GM06990 (cell line): ENCODE results near the gene KRT81.
A peak's percentile ranks its signal among the peaks of the same experiment; 100 is the strongest.
"Not testable (repeated sequence)": the region's sequence is repeated elsewhere in the genome, so short reads cannot be mapped to it uniquely, and the experiment has no call there.

Experiments used
- DNase-seq: peaks from one replicate; pipeline ENCODE4 v3.0.0-alpha.2; 2011; ENCODE audit not compliant: insufficient read length; ENCODE audit errors: extremely low read depth
- H3K27me3 ChIP-seq: replicated peaks from 2 replicates; pipeline ENCODE4 v1.6.0; 2011; ENCODE audit warnings: low read length; ENCODE audit not compliant: control insufficient read depth, insufficient read depth
- H3K36me3 ChIP-seq: 2 replicates; pipeline ENCODE4 v1.5.1; 2011; ENCODE audit warnings: low read length; ENCODE audit not compliant: control insufficient read depth, insufficient read depth
- H3K4me3 ChIP-seq: replicated peaks from 2 replicates; pipeline ENCODE4 v1.5.1; 2011; ENCODE audit warnings: low read depth, mild to moderate bottlenecking, control low read depth, low read length
- TF ChIP-seq, protein P1 (sequence below): IDR thresholded peaks from 2 replicates; pipeline ENCODE4 v1.5.1; 2011; ENCODE audit warnings: low read length, control low read depth, mild to moderate bottlenecking, inconsistent platforms; ENCODE audit not compliant: insufficient read depth, poor library complexity, severe bottlenecking

KRT81 gene

DNA sequence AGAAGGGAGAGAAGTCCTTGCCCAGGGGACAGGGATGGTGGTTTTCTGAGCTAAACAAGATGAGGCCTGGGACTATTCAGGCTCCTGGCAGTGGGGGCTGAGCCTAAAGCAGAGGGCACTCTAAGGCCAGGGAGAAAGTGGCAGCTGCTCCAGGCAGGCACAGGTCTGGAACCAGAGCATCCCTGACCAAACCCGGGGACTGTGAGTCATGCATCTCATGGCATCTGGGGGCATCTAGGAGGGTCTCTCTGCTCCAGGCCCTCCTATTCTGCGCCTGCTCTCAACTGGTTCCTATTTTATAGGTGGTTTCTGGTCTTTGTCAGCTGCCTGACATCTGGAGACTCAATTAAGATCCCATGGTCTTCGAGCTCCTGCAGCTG, 46.7 kb downstream of the KRT81 start:
- Histone ChIP-seq H3K4me3 (peak overlapping the region; percentile 65), H3K36me3 (no peaks in the 10 kb centered on the region; the same call in 1 of the 2 replicates), H3K27me3 (no peaks in the 10 kb centered on the region)
- no peak for DNase-seq
- TF ChIP-seq, protein P1, sequence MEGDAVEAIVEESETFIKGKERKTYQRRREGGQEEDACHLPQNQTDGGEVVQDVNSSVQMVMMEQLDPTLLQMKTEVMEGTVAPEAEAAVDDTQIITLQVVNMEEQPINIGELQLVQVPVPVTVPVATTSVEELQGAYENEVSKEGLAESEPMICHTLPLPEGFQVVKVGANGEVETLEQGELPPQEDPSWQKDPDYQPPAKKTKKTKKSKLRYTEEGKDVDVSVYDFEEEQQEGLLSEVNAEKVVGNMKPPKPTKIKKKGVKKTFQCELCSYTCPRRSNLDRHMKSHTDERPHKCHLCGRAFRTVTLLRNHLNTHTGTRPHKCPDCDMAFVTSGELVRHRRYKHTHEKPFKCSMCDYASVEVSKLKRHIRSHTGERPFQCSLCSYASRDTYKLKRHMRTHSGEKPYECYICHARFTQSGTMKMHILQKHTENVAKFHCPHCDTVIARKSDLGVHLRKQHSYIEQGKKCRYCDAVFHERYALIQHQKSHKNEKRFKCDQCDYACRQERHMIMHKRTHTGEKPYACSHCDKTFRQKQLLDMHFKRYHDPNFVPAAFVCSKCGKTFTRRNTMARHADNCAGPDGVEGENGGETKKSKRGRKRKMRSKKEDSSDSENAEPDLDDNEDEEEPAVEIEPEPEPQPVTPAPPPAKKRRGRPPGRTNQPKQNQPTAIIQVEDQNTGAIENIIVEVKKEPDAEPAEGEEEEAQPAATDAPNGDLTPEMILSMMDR: no peak

DNA sequence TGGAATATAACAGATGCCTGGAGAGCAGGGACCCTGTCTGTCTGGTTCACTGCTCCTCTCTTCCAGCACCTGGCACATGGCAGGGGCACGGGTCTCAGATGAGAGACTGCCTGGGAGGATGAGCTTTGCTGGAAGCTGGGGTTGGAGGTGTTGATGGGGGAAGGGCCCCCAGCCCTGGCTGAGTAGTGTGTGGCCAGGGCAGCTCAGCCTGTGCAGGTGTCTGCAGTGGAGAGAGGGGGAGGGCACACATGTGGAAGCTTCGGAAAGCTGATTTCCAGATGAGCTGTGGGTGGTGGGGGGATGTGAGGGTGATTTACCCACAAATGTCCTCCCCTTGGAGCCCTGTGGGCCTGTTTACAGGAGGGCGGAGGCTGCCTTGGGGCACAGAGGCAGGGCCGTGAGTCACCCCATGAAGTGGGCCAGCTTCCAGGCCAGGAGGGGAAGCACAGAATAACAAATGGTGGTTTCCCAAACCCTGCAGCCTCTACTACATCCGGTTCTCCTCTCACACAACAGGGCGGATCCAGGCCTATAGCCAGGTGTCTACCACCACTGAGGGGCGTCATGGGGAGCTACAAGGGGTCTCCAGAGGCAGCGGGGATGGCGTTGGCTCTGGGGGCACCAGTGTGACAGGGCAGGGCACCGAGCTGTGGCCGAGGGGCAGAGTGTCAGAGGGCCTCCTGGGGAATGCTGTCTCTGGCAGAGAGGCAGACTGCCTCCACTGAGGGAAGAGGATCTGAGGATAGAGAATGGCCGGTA, 47.3 kb downstream of the KRT81 start:
- DNase-seq: peak; percentile 76
- Histone ChIP-seq H3K27me3 (no peaks in the 10 kb centered on the region), H3K36me3 (no peaks in the 10 kb centered on the region; the same call in 1 of the 2 replicates), H3K4me3 (peak overlapping the region; percentile 65)
- TF ChIP-seq, protein P1: peak; percentile 6

DNA sequence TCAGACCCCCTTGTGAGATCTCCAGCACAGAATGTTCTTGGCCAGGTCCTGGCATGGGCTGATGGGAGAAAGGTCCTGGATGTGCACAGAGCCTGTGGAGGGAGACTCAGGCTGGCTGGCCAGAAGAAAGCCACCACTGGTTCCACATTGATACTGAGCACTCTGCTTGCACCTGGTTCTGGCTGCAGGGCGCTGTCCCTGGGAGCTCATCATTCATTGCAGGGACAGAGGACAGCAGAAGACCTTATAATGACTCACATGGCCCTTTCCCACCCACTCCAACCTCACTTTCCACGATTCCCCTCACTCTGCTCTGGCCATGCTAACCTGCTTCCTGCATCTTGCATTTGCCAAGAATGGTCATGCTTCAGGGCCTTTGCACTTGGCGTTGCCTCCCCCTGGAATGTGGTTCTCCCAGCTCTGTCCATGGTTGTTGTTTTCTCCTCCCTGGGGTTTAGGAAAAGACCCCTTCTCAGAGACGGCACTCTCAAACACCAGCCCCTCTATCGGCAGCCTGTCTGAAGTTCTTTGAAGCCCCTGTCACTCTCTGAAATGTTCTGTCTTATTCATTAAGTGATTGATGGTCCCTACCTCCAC, 48.0 kb downstream of the KRT81 start:
- TF ChIP-seq, protein P1: no peak
- Histone ChIP-seq H3K4me3 (no peak overlapping the region; the same call in 1 of the 2 replicates), H3K36me3 (no peaks in the 10 kb centered on the region), H3K27me3 (no peaks in the 10 kb centered on the region)
- no peak for DNase-seq

DNA sequence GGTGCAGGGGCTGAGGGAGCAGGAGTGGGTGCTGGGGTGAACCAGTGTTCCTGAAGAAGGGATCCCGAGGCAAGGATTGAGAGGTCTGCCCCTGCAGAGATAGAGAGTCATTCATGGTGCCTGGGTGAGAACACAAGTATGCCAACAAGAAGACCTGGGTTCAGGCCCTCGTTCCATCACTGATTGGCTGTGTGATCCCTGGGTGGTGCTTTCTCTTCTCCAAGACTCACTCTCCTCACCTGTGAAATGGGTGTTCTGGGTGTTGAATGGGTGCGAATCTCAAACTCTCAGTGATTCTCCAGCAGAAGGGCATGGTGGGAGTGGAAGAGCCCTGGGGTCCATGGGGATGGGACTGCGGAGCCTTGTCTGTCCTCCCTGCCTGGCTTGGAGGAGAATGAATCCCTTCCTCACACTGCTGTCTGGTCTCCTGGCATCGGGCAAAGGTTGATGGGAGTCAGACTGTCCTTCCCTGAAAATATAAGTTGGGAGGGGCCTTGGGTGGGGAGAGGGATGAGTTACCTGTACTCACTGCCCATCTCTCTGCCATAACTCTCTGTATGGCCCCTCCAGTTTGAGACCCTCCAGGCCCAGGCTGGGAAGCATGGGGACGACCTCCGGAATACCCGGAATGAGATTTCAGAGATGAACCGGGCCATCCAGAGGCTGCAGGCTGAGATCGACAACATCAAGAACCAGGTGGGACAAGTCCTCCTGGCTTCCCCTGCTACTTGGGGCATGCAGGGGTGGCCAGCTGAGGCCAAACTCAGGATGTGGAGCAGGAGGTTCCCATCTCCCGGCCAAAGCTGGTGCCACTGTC, 48.7 kb downstream of the KRT81 start:
- DNase-seq: no peak
- H3K4me3 ChIP-seq: no peak overlapping the region
- TF ChIP-seq, protein P1: no peak

DNA sequence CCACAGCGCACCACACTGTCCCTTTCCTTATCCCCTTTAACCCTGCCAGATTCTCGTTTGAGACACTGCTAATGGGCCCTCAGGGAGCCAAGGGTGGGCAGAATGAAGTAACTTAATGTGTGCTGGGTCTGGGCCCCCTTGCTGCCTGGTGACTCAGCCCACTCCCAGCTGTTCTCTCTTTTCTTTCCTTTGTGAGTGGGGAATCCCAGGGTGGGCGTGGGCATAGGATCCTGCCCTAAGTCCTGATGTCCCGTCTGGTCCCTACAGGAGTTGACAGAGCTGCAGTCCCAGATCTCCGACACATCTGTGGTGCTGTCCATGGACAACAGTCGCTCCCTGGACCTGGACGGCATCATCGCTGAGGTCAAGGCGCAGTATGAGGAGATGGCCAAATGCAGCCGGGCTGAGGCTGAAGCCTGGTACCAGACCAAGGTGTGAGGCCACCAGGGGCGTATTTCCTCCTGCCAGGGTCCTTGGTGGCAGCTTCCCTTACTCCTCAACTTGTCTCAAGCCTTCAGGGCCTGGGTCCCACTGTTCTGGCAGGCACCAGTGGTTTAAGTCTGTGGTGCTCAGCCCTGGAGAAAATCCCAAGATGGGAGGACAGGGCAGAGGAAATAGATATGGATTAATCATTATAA, 50.0 kb downstream of the KRT81 start:
- TF ChIP-seq, protein P1: peak; percentile 27
- DNase-seq: no peak
- no peaks in the 10 kb centered on the region for H3K36me3 ChIP-seq

More for the DNA sequence above, 48.7 kb downstream of the KRT81 start:
- H3K27me3 ChIP-seq: no peaks in the 10 kb centered on the region
- no peaks in the 10 kb centered on the region for H3K36me3 ChIP-seq

DNA sequence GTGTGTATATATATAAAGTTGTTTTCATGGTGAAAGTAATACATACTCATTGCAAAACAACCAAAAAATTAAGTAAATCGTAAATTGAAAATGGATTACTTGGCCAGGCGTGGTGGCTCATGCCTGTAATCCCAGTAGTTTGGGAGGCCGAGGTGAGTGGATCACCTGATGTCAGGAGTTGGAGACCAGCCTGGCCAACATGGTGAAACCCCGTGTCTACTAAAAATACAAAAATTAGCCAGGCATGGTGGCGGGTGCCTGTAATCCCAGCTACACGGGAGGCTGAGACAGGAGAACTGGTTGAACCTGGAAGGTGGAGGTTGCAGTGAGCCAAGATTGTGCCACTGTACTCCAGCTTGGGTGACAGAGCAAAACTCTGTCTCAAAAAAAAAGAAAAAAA, 51.1 kb downstream of the KRT81 start:
- H3K4me3 ChIP-seq, H3K36me3 ChIP-seq, DNase-seq, H3K27me3 ChIP-seq: not testable (repeated sequence)

More for the DNA sequence above, 50.0 kb downstream of the KRT81 start:
- H3K27me3 ChIP-seq: no peaks in the 10 kb centered on the region
- H3K4me3 ChIP-seq: no peak overlapping the region
